GM12878 (cell line): ENCODE measurements around the gene SLC2A9.

Experiments used
- MXI1 ChIP-seq: fragments of 150-350 bp; IDR thresholded peaks from 2 replicates; pipeline ENCODE4 v1.6.1; 2011; ENCODE audit warnings: low read depth, mild to moderate bottlenecking, inconsistent platforms, low read length, improper control_type of control experiment
- POLR2AphosphoS5 ChIP-seq: IDR thresholded peaks from 2 replicates; pipeline ENCODE4 v1.6.1; 2011; ENCODE audit warnings: mild to moderate bottlenecking, low read length, inconsistent platforms
- TF ChIP-seq, protein P1 (sequence below), 3 experiments: IDR thresholded peaks in 2 of 3; conservative IDR thresholded peaks in 1 of 3; 2 replicates each; pipeline ENCODE4 v1.5.1; 2011; ENCODE audit warnings: low read depth in 3 of 3, low read length in 3 of 3, mild to moderate bottlenecking in 3 of 3, control low read depth in 2 of 3, moderate library complexity in 2 of 3, inconsistent platforms in 1 of 3, mixed read lengths in 1 of 3; ENCODE audit not compliant: control insufficient read depth in 2 of 3, insufficient read depth in 1 of 3; ENCODE audit errors: extremely low read depth in 1 of 3

DNA sequence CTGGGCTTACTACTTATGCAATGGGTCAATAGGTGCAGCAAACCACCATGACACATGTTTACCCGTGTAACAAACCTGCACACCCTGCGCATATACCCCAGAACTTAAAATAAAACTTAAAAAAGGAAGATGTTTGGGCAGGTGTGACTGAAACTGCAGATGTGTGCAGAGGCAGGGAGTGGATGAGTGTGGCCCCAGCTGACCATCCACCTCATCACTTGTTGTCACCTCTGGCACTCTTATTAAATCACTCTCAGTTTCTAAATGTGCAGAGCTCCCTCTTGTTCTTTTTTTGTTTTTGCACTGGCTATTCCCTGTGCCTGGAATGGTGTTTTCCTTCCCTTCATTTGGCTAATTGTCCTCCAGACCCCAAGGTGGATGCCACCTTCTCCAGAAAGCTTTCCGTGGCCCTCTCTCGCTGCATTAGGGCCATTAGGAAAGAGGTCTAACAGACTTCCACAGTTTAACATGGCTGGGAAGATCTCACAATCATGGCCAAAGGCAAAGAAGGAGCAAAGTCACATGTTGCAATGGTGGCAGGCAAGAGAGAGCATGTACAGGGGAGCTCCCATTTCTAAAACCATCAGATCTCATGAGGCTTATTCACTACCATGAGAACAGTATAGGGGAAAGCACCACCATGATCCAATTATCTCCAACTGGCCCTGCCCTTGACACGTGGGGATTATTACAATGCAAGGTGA, 58.5 kb downstream of the SLC2A9 start:
- TF ChIP-seq MXI1 (no peak), POLR2AphosphoS5 (no peak)
- TF ChIP-seq, protein P1, sequence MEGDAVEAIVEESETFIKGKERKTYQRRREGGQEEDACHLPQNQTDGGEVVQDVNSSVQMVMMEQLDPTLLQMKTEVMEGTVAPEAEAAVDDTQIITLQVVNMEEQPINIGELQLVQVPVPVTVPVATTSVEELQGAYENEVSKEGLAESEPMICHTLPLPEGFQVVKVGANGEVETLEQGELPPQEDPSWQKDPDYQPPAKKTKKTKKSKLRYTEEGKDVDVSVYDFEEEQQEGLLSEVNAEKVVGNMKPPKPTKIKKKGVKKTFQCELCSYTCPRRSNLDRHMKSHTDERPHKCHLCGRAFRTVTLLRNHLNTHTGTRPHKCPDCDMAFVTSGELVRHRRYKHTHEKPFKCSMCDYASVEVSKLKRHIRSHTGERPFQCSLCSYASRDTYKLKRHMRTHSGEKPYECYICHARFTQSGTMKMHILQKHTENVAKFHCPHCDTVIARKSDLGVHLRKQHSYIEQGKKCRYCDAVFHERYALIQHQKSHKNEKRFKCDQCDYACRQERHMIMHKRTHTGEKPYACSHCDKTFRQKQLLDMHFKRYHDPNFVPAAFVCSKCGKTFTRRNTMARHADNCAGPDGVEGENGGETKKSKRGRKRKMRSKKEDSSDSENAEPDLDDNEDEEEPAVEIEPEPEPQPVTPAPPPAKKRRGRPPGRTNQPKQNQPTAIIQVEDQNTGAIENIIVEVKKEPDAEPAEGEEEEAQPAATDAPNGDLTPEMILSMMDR (IDR thresholded peaks at IDR 0.05 in 2 of 3, conservative IDR thresholded peaks at IDR 0.05 in 1 of 3; ENCODE audit: control insufficient read depth in 2 of 3, extremely low read depth in 1 of 3, insufficient read depth in 1 of 3, low read depth in 3 of 3, low read length in 3 of 3), result no peak
